ENCODE results near the gene SHLD1.

Gene SHLD1

GRCh38 chr20:5899444-5899843, 149.2 kb downstream of the SHLD1 start:
- DNase-seq: no peak

GRCh38 chr20:5900908-5901307, 150.7 kb downstream of the SHLD1 start:
- DNase-seq: no peak

- no peak for DNase-seq
These were observed 158.8 kb downstream of the SHLD1 start for GRCh38 chr20:5908981-5909380.

GRCh38 chr20:5910186-5910585, 160.0 kb downstream of the SHLD1 start:
- DNase-seq: no peak

- peak; percentile 9 to 36 for DNase-seq
These were observed 163.0 kb downstream of the SHLD1 start for GRCh38 chr20:5913166-5913565.
